SK-N-MC (cell line): ENCODE data around the gene EPHA3.
A peak's percentile ranks its signal among the peaks of the same experiment; 100 is the strongest.

Experiments used
- DNase-seq: peaks from one replicate; pipeline ENCODE4 v3.0.0-alpha.2; 2011; ENCODE audit warnings: low read depth, low spot score
- H3K27ac ChIP-seq: fragments of 200-600 bp; sonication (generic); 2 replicates; pipeline ENCODE4 v1.5.1; 2016; ENCODE audit warnings: mixed run types
- H3K36me3 ChIP-seq: fragments of 200-600 bp; sonication (generic); 2 replicates; pipeline ENCODE4 v1.6.1; 2017; ENCODE audit warnings: antibody characterized with exemption, low read length, mixed read lengths; ENCODE audit not compliant: insufficient read depth
- H3K4me3 ChIP-seq: fragments of 200-600 bp; sonication (generic); 2 replicates; pipeline ENCODE4 v1.5.1; 2016
- H3K9ac ChIP-seq: fragments of 200-600 bp; sonication (generic); 2 replicates; pipeline ENCODE4 v1.8.0; 2017; ENCODE audit warnings: mixed run types, mixed read lengths; ENCODE audit not compliant: insufficient read length
- H3K9me3 ChIP-seq: fragments of 200-600 bp; sonication (generic); 2 replicates; pipeline ENCODE4 v1.6.1; 2017; ENCODE audit warnings: low read depth, mild to moderate bottlenecking, antibody characterized with exemption, low read length, moderate library complexity, mixed read lengths
- EZH2 ChIP-seq: fragments of 200-600 bp; sonication (generic); IDR thresholded peaks from one replicate; pipeline ENCODE4 v1.6.1; 2017; ENCODE audit warnings: antibody characterized with exemption
- FOXP2 ChIP-seq: optimal IDR thresholded peaks from 2 replicates; pipeline ENCODE3; 2011; ENCODE audit warnings: mild to moderate bottlenecking, moderate library complexity; ENCODE audit not compliant: insufficient read depth; ENCODE audit errors: extremely low read length, control extremely low read depth
- POLR2AphosphoS5 ChIP-seq: IDR thresholded peaks from 2 replicates; pipeline ENCODE4 v1.6.1; 2012; ENCODE audit warnings: mild to moderate bottlenecking, low read depth, low read length, borderline replicate concordance

The EPHA3 gene

DNA sequence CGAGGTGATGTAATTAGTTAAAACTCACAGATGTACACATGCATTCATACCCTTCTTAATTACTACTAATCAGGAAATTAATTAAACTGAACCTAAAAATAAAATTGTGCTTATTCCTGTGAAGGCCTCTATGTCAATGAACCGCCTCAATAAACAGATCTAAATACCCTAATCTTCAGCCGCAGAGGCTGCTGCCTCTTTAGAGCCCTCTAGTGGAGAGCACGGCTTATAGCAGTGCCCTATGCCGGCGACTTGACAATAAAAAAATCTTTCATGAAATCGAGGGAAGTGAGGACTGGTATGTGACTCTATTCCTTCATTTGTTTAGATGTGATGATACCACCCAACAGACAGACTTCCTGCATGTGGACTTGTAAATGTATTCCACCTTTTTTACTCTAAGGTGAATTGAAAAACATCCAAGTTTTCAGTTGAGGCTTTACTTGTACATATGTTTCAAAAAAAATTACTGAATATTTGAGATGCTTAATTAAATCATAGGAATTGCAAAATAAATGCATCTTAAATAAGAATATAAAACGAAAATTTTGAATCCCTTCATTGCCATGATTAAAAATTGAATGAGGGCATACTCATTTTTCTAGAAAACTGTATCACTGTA, 8.3 kb upstream of the EPHA3 start:
- Histone ChIP-seq H3K27ac (peak overlapping the region; percentile 55; the same call in 1 of the 2 replicates), H3K36me3 (no peaks in the 10 kb centered on the region), H3K9me3 (no peaks in the 10 kb centered on the region), H3K9ac (no peak overlapping the region), H3K4me3 (no peak overlapping the region)
- TF ChIP-seq EZH2 = no peak
- no peak for TF ChIP-seq FOXP2
- TF ChIP-seq POLR2AphosphoS5 = no peak
- DNase-seq = no peak

DNA sequence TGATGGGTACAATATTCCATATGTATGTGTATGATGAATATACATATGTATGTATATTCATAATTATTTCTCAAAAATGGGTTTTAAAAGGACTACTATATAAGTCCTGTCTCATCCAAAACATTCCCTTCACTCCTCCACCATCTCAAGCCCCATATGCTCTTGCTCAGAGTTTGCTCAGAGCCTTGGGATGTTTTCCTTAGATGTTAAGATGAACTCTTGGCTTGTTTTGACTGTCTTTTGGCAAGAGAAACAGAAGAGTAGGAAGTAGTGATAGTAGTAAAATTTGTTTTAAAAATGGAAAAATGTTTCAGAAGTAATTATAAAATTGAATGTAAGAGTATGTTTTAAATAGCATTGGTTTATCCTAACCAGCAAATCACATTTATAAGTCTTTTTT, 6.2 kb upstream of the EPHA3 start:
- DNase-seq = no peak
- no peak for TF ChIP-seq FOXP2
- TF ChIP-seq POLR2AphosphoS5 = no peak
- no peak for TF ChIP-seq EZH2
- no peaks in the 10 kb centered on the region for H3K9me3 ChIP-seq

DNA sequence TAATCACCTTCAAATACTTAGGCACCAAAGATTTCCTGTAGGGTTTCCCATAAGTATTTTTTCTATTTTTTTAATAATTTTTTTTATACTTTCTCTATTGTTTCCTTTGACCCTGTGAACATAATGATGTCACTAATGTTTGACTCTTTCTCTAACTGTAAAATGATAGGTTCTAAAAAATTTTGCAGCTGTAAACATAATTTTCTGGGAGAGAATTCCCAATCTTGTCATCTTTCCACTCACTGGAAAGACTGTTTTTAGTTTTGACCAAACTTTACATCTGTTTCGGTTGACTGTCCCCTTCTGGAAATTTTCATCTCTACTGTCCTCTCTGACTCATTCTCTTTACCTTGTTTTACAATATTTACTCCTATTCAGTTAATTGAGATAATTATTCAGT, 5.5 kb upstream of the EPHA3 start:
- Histone ChIP-seq H3K27ac (no peak overlapping the region), H3K36me3 (no peaks in the 10 kb centered on the region), H3K4me3 (no peak overlapping the region), H3K9me3 (no peaks in the 10 kb centered on the region), H3K9ac (no peak overlapping the region)
- TF ChIP-seq EZH2 (no peak), FOXP2 (no peak)
- no peak for DNase-seq

More for the DNA sequence above, 6.2 kb upstream of the EPHA3 start:
- Histone ChIP-seq H3K36me3 (no peaks in the 10 kb centered on the region), H3K27ac (no peak overlapping the region), H3K9ac (no peak overlapping the region), H3K4me3 (no peak overlapping the region)

DNA sequence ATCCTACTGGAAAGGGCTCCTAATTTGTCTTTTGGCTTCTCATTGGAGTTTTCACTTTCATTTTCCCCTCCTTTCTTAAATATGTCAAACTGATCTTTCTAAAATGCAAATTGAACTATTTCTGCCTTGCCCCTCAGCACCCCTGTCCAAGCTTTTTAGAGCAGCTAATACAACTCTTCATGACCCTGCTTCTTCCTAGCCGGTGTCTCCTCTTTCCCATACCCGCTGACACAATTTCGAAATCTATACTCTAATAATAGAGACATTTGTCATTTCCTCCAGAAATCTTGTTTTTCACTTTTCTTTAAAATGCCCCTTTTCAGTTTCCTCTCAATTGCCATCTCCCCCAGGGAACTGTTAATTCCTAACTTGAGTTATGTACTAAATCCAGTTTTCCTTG, 2.9 kb upstream of the EPHA3 start:
- DNase-seq = no peak
- TF ChIP-seq EZH2 (no peak), POLR2AphosphoS5 (no peak), FOXP2 (no peak)
- peak overlapping the region; percentile 42 for H3K4me3 ChIP-seq
- H3K9me3 ChIP-seq = no peaks in the 10 kb centered on the region
- H3K9ac ChIP-seq = no peak overlapping the region
- no peaks in the 10 kb centered on the region for H3K36me3 ChIP-seq
- no peak overlapping the region for H3K27ac ChIP-seq

DNA sequence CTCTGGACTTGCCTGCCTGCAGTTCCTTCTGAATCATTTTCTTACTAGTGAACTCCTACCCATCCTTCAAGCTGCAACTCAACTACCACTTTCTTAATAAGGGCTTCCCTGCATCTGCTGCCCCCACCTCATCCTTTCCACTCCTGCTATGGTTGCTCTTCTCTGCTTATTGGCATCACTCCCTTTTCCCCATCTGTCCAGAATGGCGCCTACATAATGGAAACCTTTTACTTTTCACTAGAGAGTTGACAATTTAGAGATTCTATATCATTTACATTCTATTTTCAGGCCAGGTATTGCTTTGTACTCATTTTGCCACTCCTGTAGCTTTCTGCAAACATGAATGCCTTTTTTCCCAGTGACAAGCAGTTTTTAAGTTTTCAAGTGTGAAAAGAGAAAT, 1.9 kb upstream of the EPHA3 start:
- no peak for TF ChIP-seq EZH2
- TF ChIP-seq FOXP2 = no peak
- TF ChIP-seq POLR2AphosphoS5 = no peak
- Histone ChIP-seq H3K36me3 (no peaks in the 10 kb centered on the region), H3K9ac (no peak overlapping the region), H3K27ac (no peak overlapping the region), H3K4me3 (no peak overlapping the region), H3K9me3 (no peaks in the 10 kb centered on the region)
- no peak for DNase-seq

DNA sequence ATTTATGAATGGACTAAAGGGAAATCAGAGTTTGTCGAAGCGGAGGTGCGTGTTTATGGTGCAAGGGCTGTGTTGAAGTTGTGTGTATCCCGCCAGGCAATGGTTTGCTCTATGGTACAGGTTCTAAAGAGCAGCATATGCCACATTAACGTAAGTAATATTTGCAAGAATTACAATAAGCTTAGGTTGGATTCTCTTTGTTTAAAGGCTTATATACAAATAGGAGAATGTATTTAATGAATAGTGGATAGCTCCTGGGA, 800 bp downstream of the EPHA3 start:
- no peak for TF ChIP-seq FOXP2
- TF ChIP-seq EZH2 = no peak
- TF ChIP-seq POLR2AphosphoS5 = no peak
- no peak for DNase-seq
- Histone ChIP-seq H3K36me3 (no peaks in the 10 kb centered on the region), H3K27ac (peak overlapping the region; percentile 56), H3K9me3 (no peaks in the 10 kb centered on the region), H3K4me3 (peak overlapping the region; percentile 89), H3K9ac (peak overlapping the region; percentile 81)

DNA sequence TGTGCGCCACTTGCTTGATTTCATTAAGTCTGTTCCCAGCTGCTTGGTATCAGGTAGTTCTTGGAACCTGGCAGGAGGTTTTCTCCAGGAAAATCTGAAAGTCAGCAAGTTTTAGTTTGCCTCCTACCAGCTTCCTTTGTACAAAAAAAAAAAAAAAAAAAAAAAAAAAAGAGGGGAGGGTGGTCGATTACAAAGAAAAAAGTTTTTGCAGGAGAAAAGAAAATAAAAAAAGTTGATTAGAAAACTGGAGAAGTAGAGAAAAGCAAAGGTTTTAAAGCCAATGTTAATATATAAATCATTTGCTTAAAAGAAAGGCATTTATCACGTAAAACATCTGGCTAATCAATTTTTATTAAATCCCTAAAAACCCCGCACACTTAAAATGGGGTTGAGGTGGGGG, 5.9 kb downstream of the EPHA3 start:
- Histone ChIP-seq H3K27ac (peak overlapping the region; percentile 95), H3K9me3 (no peaks in the 10 kb centered on the region), H3K36me3 (no peaks in the 10 kb centered on the region), H3K4me3 (peak overlapping the region; percentile 81), H3K9ac (peak overlapping the region; percentile 71)
- TF ChIP-seq POLR2AphosphoS5 = no peak
- TF ChIP-seq EZH2 = no peak
- TF ChIP-seq FOXP2 = no peak
- no peak for DNase-seq

DNA sequence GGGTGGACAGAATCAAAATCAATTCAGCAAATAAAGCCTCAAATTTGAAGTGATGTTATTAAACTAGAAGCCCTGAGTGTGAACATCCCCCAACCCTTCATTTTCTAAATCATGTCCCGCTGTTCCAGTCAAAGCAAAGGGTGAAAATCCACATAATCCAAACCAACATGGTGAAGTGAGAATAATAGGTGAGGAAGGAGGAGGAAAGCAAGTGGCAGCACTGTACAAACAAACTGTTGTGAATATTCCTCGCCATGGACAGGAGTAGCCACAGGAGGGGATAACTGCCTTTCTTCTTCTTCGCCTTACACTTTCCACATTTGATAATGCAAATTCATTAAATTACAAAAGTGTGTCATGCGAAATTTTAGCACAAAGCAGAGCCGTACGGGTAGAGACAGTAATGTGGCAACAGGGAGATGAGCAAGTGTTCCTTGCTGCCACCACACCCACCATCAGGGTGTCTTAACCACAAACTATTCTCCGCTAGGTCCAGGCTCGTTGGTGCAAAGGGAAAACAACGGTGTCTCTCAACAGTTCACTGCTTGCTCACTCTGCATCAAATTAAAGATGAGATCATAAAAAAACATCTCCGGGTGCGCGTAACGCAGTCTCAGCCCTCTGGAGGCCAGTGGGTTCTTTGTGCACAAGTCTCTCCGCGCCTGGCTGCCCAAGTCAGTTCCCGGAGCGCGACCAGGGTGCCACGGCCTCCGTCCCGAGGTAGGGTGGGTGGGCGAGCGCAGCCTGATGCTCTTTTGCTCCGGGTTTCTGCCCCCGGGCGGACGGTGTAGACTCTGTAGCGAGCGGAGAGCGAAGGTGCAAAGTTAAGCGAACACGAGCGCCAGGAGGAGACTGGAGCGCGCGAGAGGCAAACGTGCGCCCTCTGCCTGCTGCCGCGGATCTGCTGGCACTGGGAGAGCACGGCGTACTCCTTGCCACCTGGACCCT, 6.7 kb downstream of the EPHA3 start:
- H3K4me3 ChIP-seq = peak overlapping the region; percentile 81
- H3K9me3 ChIP-seq = no peaks in the 10 kb centered on the region
- peak overlapping the region; percentile 71 for H3K9ac ChIP-seq
- TF ChIP-seq POLR2AphosphoS5 = no peak
- TF ChIP-seq EZH2 = no peak
- TF ChIP-seq FOXP2 = no peak
- DNase-seq = no peak
- no peaks in the 10 kb centered on the region for H3K36me3 ChIP-seq
- H3K27ac ChIP-seq = peak overlapping the region; percentile 95
